Gastroesophageal sphincter (tissue), 3 donors: ENCODE measurements around the gene ARMC12.

ENCODE experiments used
- CTCF ChIP-seq, 4 experiments: fragments of 200-600 bp in 2 of 4; fragments of 450-650 bp in 2 of 4; sonication (generic) in 1 of 4; IDR thresholded peaks; one replicate each; pipeline ENCODE4 v1.5.1; 2017 to 2019; ENCODE audit warnings: antibody characterized with exemption in 4 of 4, mild to moderate bottlenecking in 2 of 4, moderate library complexity in 2 of 4
- POLR2AphosphoS5 ChIP-seq: sonication (generic); formaldehyde crosslinking; IDR thresholded peaks from one replicate; pipeline ENCODE4 v1.6.1; 2017; ENCODE audit warnings: antibody characterized with exemption

- TF ChIP-seq POLR2AphosphoS5 = no peak
- TF ChIP-seq CTCF (IDR thresholded peaks at IDR 0.05) = no peak
Observed at GRCh38 chr6:35751594-35751993, 14.8 kb downstream of the ARMC12 start.
